NCI-H524 treated with DMSO at 0.1 percent for 48 hours (cell line): ENCODE data around the gene CFAP46.

Source experiments
- DNase-seq: peaks from one replicate; lab custom pipeline; 2025; lab: John Stamatoyannopoulos, UW

Gene CFAP46

DNA sequence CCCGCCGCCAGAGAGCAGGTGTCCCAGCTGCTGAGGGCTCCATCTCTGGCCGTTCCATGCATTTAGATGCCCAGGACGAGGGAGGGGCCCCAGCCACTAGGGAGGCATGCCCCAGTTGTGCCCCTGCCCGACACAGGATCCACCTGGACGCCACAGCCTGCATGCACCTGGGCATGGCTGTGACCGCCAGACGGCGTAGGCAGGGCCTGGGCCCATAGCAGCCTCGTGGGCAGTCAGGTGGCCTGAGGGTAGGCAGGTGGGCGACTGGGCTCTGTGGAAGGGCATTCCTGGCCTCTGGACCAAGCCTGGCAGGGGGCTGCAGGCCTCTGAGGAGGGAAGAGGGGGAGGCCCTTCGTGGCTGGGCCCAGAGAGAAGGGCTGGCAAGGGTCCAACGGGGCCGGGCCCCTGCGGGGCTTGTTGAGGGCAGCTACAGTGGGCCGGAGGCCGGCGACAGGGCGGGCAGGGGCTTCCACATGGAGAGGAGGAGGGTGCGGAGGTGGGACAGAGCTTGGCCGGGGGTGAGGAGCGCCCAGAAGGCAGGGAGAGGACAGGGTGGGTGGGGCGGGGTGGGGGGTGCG is 80.4 kb downstream of the CFAP46 start:
- DNase-seq, result no peak

DNA sequence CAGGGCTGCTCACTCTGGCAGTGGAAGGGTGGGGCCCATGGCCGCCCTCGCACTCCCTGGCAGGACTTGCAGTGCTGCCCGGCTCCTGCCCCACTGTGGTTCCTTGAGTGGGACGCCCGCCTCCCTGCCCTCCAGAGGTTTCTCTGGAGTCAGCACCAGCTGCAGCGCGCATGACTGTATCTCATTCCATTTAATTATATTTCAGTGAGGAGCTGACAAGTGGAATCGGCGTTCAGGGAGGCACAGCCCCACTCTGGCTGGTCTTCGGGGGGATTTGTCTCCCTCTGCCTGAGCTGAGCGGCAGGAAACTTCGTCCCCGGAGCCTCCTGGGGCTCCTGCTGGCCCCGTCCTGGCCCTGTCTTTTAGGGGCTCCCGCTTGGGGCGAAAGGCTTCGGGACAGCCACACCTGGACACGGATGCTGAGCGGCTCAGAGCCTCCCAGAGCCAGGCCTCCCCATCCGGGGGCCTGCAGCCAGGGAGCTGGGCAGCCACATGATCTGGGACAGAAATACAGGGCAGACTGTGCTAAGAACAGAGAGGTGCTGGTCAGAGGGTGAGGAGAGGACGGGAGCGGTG is 81.2 kb downstream of the CFAP46 start:
- no peak for DNase-seq

DNA sequence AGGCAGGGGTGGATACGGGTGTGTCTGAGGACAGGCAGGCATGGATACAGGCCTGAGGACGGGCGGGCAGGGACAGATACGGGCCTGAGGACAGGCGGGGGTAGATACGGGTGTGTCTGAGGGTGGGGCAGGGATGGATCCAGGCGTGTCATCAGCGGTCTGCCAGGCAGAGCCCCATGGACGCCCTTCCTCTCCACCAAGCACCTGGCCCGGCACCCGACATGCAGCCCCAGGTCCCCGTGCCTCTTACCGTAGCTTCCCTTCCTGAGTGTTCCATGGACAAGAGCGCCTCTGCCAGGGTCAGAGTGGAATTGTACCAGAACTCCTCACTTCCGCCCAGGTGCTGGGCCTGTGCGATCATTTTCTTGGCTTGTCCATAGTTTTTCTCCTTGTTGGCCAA is 81.8 kb downstream of the CFAP46 start:
- DNase-seq, result no peak

DNA sequence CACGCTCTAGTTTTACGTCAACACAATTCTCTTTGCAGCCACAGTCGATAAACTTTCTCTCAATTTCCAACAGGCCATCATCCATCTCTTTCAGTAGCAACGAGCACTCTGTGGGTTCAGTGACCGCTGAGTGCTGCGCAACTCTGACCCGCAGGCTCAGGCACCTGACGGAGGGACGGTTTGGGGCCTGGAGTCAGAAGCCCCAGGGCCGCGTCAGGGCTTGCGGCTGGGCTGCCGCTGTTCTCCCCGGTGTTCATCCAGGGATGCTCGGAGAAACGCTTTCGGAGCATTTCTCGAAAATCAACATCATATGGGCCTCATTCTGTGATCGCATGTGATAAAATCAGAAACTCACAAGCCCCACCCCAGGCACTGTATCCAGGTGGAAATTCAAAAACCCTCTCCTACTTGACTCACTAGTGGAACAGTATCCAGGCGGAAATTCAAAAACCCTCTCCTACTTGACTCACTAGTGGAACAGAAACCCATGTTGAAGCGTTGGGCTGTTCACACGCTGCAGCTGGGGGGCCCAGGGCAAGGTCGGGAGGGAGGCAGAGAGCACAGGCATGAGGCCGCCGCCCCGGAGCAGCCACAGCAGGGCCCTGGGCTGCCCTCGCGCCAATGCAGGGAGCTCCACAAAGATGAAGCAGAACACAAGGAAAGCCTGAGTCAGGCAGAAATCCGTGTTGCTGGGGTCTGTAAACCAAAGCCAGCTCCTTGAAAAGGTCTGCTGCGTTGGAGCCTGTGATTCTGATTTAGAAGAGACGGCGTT is 83.1 kb downstream of the CFAP46 start:
- DNase-seq, result no peak

DNA sequence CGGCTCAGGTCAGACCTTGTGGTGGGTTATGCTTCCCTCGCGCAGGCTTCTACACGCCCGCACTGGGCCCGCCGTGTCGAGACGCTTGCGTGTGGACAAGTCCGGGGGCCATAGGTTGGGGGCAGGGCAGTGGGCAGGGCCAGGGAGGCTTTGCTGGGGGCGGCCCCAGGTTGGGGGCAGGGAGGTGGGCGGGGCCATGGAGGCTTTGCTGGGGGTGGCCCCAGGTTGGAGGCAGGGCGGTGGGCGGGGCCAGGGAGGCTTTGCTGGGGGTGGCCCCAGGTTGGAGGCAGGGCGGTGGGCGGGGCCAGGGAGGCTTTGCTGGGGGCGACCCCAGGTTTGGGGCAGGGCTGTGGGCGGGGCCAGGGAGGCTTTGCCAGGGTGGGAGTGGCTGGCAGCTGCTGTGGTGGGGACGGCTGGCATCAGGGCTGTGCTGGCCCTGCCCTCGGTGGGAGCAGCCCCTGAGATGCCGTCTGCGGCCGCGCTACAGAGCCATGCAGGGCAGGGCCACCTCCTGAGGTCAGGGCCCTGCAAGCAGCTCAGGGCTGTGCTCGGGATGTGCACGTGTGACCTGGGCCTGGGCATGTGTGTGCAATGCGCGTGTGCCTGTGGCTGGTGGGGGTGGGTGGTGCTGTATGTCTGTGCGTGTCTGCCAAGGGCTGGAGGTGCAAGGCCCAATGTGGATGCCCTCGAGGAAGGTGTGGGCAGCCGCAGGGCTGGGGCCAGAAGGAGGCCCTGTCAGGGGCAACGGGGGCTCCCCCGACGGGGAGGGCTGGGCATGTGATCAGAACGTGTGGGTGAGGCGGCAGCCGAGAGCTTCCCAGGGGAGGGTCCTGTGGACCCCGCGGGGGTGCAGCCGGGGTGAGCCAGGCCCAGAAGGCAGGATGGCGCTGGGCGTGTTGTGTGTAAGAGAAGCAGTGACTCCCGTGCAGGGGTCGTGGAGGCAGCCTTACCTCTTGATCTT is 84.0 kb downstream of the CFAP46 start:
- no peak for DNase-seq

DNA sequence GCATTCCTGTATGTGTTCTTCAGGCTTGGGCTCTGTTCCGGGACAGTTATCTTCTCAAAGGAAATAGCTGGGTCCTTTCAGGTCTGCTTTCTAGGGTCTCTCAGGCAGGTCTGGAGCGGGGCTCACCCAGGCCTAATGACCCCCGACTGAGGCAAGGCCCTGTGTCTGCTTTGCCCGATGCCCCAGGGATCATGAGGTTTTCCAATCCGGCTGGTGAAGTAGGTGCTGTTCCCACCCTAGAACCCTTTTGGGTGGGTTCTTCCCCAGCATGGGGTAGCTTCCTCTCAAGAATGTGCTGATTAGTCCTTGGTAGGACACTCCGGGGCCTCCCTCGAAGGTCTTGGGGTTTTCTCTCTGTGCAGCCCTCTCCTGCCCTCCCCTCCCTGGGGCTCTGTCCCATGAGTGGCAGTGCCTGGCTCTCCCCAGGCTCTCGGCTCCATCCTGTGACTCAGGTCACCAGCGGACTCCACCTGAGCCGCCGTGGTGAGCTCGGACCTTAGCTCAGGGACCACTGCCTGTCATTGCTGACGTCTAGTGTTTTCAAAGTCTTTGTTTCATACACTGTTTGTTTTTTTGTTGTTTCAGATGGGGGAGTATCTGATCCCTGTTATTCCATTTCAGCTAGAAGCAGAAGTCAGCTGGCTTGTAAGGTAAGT is 85.4 kb downstream of the CFAP46 start:
- DNase-seq, result no peak

DNA sequence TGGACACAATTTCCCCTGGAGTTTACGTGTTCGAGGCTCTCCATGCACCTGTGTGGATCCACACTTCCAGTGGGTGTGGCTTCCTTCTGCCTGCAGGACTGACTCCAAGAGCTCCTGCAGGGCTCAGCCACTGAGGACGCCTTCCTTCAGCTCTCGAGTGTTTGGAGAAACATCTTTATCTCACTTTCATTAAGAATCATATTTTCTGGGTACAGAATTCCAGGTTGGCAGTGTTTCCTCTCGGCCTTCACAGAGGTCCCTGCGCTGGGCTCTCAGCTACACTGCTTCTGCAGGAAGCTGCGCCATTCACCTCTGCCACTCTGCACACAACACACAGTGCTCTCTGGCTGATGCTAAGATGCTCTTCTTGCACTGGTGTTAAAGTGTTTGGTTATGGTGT is 86.5 kb downstream of the CFAP46 start:
- DNase-seq, result no peak

DNA sequence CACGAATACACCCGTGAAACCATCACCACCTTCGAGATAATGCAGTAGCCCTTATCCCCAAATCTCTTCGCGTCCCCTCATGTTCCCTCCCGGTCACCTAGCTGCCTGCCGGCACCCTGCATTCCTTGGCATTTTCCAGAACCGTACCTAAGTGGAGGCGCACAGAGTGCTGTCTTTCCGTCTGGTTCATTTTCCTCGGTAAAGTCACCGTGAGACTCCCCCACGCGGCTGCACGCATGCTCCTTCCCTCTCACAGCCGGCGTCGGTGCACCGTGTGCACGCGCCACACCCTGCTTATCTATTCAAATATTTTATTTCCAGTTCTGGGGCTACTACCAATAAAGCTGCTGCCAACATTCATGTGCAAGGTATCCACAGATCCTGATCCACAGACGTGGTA is 90.9 kb downstream of the CFAP46 start:
- DNase-seq, result no peak

DNA sequence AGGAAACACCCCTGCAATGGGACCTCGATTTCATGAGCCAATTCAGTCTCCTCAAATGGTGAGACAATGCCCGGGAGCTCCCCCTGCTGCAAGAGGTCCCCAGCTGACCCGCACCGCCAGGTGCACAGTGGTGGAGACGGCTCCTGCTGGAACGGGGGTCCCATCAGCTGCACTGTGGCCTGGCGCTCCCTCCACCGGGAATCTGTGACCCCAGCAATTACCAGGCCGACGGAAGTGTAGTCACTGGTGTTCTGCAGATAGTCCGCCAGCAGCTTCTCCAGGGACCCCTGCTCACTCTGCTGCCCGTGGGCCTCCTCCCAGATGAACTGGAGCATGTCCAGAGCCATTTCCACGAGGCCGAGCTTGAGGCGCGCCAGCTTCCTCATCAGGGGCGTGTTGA is 91.5 kb downstream of the CFAP46 start:
- no peak for DNase-seq

DNA sequence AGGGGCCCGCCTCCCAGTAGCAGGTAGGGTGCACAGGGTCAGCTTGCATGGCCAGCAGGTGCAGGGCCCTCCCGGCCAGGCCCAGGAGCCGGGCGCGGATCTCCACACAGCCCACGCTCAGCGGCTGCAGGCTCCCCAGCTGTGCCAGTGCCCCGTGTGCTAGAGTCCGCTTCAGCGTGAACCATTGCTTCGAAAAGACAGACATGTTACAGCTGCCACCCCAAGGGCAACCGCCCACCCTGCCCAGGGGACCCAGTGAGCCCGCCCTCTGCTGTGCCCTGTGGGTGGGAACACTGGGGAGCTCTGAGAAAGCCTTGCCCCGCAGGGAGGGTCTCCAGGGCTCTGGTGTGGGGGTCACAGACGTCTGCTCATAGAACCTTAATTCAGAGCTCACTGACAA is 92.1 kb downstream of the CFAP46 start:
- no peak for DNase-seq

DNA sequence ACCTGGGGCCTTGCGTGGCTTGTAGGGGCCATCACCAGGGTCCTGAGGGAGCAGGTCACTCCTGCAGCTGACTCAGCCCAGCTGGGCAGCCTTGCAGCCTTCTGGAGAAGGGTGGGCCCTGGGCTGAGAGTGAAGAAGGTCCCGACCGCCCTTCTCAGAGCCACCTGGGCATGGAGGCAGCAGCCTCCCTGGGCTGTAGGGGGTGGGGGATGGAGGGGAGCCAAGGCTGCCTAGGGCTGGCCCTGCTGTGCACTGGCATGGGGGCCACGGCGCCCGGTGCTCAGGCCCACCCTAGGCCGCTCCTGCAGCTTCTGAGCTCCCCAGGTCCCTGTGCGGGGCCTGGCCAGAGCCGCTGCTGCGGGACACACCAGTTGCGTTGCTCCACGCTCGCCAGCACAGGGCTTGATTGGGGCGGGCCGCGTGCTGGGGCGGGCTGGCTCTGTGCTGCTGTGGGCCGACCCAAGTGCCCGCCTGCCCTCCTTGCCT is 92.8 kb downstream of the CFAP46 start:
- DNase-seq, result no peak

DNA sequence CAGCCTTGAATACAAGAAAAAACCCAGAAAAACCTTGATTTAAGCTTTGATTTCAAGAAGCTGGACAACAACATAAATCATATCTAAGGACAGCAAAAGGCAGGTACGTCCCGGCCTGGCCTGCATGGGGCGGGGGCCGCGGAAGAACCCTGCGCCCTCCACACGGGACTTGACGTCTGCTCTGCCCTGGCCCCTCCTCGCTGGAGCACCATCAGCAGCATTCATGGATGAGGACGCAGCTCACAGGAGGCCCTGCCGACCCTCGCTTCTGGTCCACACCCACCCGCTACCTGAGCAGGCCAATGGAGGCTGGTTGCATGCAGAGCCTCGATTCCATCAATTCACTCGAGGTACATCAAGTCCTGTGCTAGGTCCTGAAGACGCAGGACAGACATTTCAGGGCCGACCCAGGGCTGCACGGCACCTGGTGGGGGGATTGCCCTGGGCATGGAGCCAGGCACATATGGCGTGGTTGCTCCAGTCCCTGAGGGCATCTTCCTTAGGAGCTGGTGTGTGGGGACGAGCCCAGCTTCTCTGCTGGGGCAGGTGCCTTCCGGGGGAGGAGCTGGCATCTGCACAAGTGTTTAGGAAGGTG is 93.3 kb downstream of the CFAP46 start:
- DNase-seq, result no peak

DNA sequence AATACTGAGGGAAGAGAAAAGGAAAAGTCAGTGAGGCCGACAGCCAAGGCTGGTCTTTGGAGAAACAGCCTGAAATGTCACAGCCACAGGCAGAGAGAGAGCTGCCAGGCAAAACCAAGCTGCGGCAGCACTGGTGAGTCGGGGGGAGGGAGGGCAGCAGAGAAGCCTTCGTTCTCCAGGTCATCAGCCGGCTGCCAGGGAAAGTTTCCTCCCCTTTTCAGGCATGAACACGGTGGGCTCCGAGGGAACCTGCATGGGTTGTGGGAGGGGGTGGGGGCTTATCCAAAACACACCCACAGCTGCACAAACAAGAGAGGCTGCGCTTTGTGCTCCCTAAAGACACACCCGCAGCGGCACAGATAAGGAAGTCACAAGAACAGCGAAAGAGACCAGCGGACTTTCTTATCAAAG is 94.1 kb downstream of the CFAP46 start:
- DNase-seq, result no peak

DNA sequence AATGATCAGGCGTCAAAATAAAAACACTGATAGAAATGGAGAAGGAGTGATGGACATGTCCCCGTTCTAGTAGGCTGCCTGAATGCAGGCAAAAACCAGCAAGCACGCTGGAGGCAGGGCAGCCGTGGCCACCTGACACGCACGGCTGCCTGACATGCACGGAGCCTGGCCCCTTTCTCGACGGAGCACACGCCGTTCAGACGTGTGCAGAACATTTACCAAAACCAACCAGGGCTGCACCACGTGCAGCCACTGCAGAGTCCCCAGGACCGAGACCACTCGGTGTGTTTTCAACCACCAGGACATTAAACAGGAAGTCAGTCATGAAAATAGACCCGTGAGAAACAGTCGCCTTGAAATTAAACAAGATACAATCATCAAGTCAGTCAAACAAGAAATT is 94.5 kb downstream of the CFAP46 start:
- DNase-seq, result no peak

DNA sequence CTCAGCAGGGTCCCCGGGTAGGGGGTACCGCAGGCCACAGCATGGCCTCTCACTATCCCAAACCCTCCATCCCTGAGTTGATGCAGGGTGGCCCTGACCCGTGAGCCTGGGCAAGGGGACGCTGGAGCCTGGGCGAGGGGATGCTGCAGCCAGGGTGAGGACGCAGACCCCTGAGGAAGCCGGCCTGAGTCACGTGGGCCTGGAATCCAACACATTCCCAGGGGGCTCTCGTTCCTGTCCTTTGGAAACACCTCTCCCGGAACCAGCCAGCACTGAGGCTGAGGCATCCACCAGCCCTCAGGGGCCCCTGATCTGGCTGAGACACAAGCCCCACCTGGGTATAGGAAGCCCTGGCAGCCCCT is 95.0 kb downstream of the CFAP46 start:
- DNase-seq, result no peak

DNA sequence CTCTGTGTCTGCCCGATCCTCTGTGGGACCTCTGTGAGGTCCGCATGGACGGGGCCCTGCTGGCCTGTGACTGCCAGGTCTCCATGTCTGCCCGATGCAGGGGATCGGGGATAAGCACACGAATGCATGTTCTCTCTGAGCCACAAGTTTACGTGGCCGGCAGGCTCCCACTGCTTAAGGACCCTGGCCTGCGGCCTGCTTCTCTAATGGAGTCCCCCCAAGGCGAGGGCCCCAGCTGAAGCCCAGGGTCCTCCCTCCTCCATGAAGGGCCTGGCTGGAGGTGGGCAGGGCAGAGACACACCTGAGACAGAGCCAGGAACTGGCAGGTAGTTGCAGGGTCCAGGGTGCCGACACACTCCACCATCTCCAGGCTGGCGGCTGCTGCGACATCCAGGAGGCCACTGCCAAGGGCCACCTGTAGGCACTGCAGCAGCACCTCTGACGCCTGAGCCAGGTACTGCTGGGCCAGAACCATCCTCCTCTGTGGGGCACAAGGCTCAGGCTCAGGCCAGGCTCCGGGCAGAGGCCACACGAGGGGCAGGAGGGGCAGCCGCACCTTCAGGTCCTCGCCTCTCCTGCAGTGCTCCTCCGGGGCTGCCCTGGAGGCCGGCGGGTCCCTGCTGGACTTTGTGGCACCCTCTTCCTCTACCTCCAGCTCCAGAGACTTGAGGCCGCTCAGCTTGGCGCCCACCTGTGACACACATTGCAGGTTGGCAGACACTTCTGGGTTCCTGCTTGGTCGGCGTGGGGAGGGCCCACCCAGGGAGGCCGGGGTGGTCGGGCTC is 95.5 kb downstream of the CFAP46 start:
- DNase-seq, result no peak

DNA sequence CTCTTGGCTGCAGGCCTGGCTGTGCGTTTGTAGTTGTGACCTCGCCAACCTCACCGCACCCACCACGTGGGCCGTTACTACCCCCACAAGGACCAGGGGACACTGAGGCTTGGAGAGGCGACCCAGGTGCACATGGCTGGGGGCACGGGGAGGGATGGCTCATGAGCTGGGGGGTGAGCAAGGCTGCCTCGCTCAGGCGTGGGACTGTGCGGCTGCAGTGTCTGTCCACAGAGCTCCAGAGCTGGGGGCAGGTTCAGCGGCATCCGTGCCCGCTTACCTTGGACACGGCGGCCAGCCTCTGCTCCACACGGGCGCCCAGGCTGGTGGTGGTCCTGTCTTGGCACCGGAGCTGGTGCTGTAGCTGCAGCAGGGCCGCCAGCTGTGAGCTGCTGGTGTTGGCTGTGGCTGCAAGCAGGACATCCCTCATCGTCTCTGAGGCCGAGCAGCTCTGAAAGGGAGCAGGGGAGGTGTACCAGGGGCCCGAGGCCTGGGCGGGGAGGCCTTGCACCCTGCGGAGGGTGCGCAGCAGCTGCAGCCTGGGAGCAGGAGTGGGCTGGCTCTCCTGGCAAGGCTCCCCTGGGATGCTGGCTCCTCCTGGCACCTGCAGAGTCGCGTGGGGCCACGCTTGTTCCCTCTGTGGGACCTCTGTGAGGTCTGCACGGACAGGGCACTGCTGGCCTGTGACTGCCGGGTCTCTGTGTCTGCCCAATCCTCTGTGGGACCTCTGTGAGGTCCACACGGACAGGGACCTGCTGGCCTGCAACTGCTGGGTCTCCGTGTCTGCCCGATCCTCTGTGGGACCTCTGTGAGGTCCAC is 96.4 kb downstream of the CFAP46 start:
- DNase-seq, result no peak

DNA sequence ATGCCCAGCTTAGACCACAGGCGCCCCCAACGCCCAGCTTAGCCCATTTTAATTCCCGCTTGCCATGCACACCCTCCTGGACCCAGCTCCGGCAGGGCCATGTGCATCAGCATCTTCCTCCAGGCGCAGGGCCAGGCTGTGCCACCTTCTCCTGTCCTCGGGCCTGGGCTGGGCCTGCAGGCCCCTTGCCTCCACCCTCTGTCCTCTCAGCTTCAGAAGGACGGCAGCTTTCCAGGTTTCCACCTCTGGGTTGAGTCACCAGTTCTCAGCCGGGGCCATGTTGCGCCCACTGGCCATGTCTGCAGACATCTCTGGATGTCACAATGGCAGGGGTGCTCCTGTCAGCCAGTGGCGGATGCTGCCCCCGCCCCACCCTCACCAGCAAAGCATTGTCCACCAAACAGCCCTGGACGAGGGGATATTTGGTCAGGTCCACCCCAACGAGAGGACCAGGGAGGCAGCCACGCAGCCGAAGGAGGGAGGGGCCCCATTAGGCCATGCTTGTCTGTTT is 97.3 kb downstream of the CFAP46 start:
- DNase-seq, result no peak

DNA sequence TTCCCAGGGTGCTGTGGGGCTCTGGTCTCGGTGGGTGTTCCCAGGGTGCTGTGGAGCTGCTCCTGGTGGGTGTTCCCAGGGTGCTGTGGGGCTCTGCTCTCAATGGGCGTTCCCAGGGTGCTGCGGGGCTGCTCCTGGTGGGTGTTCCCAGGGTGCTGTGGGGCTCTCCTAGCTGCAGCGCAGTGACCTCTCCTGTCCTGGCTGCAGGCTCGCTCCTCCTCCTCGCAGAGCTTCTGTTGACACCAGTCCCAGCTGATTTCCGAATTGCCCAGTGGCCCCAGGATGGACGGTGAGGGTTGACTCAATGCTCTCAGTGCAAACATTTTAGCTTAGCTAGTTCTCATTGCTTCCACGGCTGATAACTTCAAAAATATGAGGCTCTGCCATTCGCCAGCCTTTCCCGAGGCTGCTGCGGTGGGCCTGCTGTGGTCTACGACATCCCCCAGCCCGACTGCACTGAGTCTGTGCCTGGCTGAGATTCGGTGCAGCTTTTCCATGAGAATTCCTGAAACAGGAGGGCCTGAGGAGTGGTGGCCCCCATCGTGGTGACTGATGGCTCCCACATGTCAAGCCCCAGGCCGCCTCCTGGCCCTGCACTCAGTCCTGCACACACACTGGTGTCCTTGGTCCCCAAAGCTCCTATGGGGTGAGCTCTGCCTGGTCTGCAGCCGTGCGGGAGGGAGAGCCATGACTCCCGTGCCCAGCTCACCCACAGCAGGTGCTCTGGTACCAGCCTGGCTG is 98.1 kb downstream of the CFAP46 start:
- no peak for DNase-seq
